ENCODE data around the gene CHAF1A.

DNA sequence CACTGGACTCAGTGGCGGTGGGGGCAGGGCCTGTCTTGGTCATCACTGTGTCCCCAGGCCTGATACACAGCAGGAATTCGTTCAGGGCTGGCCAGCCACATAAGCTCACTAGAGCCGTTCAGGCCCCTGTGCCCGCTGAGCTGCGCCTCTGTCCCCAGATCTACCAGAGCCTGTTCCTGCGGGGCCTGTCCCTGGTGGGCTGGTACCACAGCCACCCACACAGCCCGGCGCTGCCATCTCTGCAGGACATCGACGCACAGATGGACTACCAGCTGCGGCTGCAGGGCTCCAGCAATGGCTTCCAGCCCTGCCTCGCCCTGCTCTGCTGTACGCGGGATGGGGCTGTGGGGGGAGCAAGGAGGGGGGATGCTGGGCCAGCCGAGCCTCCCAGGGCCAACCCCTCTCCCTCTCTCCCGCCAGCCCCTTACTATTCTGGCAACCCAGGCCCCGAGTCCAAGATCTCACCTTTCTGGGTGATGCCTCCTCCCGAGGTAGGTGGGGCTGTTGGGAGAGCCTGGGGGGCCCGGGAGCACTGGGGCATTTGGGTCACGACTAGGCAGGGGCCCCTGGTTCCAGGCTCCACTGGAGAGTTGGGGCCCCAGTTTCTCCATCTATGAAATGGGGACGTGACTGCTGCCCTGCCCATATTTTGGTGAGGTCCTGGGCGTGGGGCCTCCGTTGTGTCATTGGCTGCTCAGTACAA, 45.2 kb upstream of the CHAF1A start:
- TF ChIP-seq, protein P1, sequence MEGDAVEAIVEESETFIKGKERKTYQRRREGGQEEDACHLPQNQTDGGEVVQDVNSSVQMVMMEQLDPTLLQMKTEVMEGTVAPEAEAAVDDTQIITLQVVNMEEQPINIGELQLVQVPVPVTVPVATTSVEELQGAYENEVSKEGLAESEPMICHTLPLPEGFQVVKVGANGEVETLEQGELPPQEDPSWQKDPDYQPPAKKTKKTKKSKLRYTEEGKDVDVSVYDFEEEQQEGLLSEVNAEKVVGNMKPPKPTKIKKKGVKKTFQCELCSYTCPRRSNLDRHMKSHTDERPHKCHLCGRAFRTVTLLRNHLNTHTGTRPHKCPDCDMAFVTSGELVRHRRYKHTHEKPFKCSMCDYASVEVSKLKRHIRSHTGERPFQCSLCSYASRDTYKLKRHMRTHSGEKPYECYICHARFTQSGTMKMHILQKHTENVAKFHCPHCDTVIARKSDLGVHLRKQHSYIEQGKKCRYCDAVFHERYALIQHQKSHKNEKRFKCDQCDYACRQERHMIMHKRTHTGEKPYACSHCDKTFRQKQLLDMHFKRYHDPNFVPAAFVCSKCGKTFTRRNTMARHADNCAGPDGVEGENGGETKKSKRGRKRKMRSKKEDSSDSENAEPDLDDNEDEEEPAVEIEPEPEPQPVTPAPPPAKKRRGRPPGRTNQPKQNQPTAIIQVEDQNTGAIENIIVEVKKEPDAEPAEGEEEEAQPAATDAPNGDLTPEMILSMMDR (conservative IDR thresholded peaks at IDR 0.05; ENCODE audit: low read depth in 2 of 2): no peak
- TF ChIP-seq POLR2AphosphoS5 (IDR thresholded peaks at IDR 0.05; ENCODE audit: low read depth): no peak

Measured in GM23338 (cell line).